H1 (cell line): ENCODE data around the gene RIN1. TPM values are rescaled to one million over a fixed set of nuclear protein-coding genes. Genes with fewer than 3 reads are reported as not detected.

ENCODE experiments used
- CBX8 ChIP-seq: fragments of 300-800, 300-1000 bp; sonication (generic); IDR thresholded peaks from 2 replicates; pipeline ENCODE4 v1.7.1; 2016; ENCODE audit warnings: low read depth, low read length, borderline replicate concordance
- EGR1 ChIP-seq: IDR thresholded peaks from 2 replicates; pipeline ENCODE4 v1.6.1; 2011; ENCODE audit warnings: low read depth, low read length, borderline replicate concordance
- EZH2 ChIP-seq: fragments of 200-600 bp; sonication (generic); IDR thresholded peaks from 2 replicates; pipeline ENCODE4 v1.7.1; 2012; ENCODE audit warnings: low read depth, mild to moderate bottlenecking, moderate library complexity, low read length, inconsistent platforms; ENCODE audit not compliant: severe bottlenecking
- GABPA ChIP-seq: IDR thresholded peaks from 2 replicates; pipeline ENCODE4 v1.6.1; 2011; ENCODE audit warnings: mild to moderate bottlenecking, low read length, moderate library complexity, borderline replicate concordance; ENCODE audit not compliant: insufficient read depth
- GTF2F1 ChIP-seq: IDR thresholded peaks from 2 replicates; pipeline ENCODE4 v1.6.1; 2012; ENCODE audit warnings: low read depth, low read length, improper control_type of control experiment, borderline replicate concordance
- HDAC6 ChIP-seq: IDR thresholded peaks from one replicate; pipeline ENCODE4 v1.7.1; 2012; ENCODE audit warnings: low read depth, mild to moderate bottlenecking, inconsistent platforms, low read length, moderate library complexity
- JUN ChIP-seq: IDR thresholded peaks from 2 replicates; pipeline ENCODE4 v1.6.1; 2011; ENCODE audit warnings: low read depth, mild to moderate bottlenecking, improper control_type of control experiment, low read length
- POU5F1 ChIP-seq: IDR thresholded peaks from 2 replicates; pipeline ENCODE4 v1.6.1; 2011; ENCODE audit warnings: low read depth, mild to moderate bottlenecking, low read length, moderate library complexity
- polyA plus RNA-seq, 7 experiments: library from polyadenylated mRNA; depleted of rRNA in 3 of 7; stranded (reverse) in 5 of 7; unstranded in 2 of 7; fragments of >200 nt in 5 of 7; fragments of 200-250 nt in 2 of 7; gene quantifications; 1 replicate in 5 of 7; 2 replicates in 1 of 7; 4 replicates in 1 of 7; pipeline versions ENCODE4 v1.2.1 to v1.2.3, GENCODE V29; 2011 to 2013; ENCODE audit warnings: missing spikeins in 2 of 7, mixed read lengths in 2 of 7
- total RNA-seq: library from RNA; stranded (reverse); fragmentation: NEBNext Ultra II Directional; extraction: Animal tissue kit (Norgen Biotek cat#: 25700); gene quantifications from 2 replicates; pipeline ENCODE4 v1.2.1, GENCODE V29; 2021

RIN1 gene
- total and polyA plus RNA-seq, 2 of the 8 experiments (the other 6 are each of a cell fraction or from before 2014, with no cell fraction given), result 2.5 to 5.4 TPM

GRCh38 chr11:66341502-66342126 is 5.4 kb upstream of the RIN1 start (continued):
- TF ChIP-seq EGR1 (no peak), CBX8 (no peak), GABPA (no peak), GTF2F1 (no peak), HDAC6 (no peak), EZH2 (no peak), JUN (no peak), POU5F1 (no peak)
